ENCODE data around the gene IQUB.

IQUB gene

GRCh38 chr7:123557398-123558288 is 23.2 kb upstream of the IQUB start, which contains the start of gene NDUFA5 (continued):
- peak; percentile 69 for TF ChIP-seq ZNF76 (tag by site-specific recombination; IDR thresholded peaks at IDR 0.05; ENCODE audit: borderline replicate concordance, low read depth)
- TF ChIP-seq, protein P1, sequence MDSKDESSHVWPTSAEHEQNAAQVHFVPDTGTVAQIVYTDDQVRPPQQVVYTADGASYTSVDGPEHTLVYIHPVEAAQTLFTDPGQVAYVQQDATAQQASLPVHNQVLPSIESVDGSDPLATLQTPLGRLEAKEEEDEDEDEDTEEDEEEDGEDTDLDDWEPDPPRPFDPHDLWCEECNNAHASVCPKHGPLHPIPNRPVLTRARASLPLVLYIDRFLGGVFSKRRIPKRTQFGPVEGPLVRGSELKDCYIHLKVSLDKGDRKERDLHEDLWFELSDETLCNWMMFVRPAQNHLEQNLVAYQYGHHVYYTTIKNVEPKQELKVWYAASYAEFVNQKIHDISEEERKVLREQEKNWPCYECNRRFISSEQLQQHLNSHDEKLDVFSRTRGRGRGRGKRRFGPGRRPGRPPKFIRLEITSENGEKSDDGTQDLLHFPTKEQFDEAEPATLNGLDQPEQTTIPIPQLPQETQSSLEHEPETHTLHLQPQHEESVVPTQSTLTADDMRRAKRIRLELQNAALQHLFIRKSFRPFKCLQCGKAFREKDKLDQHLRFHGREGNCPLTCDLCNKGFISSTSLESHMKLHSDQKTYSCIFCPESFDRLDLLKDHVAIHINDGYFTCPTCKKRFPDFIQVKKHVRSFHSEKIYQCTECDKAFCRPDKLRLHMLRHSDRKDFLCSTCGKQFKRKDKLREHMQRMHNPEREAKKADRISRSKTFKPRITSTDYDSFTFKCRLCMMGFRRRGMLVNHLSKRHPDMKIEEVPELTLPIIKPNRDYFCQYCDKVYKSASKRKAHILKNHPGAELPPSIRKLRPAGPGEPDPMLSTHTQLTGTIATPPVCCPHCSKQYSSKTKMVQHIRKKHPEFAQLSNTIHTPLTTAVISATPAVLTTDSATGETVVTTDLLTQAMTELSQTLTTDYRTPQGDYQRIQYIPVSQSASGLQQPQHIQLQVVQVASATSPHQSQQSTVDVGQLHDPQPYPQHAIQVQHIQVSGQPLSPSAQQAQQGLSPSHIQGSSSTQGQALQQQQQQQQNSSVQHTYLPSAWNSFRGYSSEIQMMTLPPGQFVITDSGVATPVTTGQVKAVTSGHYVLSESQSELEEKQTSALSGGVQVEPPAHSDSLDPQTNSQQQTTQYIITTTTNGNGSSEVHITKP (tag by site-specific recombination; IDR thresholded peaks at IDR 0.05) = no peak
- peak; percentile 69 for TF ChIP-seq INSM2 (tag by site-specific recombination; IDR thresholded peaks at IDR 0.05)
- peak; percentile 50 for TF ChIP-seq PRDM1 (tag by site-specific recombination; IDR thresholded peaks at IDR 0.05)
- no peak for TF ChIP-seq ZNF558 (tag by site-specific recombination; IDR thresholded peaks at IDR 0.05)
- 0 out of 2 replicates have a peak, but pooled peaks have one; percentile 8 for TF ChIP-seq ZEB2 (tag by site-specific recombination; IDR thresholded peaks at IDR 0.05)
- peak; percentile 69; the same call in 1 of the 2 replicates for TF ChIP-seq SP7 (tag by site-specific recombination; IDR thresholded peaks at IDR 0.05)
- TF ChIP-seq, protein P2, sequence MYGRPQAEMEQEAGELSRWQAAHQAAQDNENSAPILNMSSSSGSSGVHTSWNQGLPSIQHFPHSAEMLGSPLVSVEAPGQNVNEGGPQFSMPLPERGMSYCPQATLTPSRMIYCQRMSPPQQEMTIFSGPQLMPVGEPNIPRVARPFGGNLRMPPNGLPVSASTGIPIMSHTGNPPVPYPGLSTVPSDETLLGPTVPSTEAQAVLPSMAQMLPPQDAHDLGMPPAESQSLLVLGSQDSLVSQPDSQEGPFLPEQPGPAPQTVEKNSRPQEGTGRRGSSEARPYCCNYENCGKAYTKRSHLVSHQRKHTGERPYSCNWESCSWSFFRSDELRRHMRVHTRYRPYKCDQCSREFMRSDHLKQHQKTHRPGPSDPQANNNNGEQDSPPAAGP (tag by site-specific recombination; IDR thresholded peaks at IDR 0.05) = peak; percentile 70
- TF ChIP-seq ZNF335 (tag by site-specific recombination; conservative IDR thresholded peaks at IDR 0.05) = peak; percentile 65
- 0 out of 2 replicates have a peak, but pooled peaks have one; percentile 1 for TF ChIP-seq ZFP69B (tag by site-specific recombination; IDR thresholded peaks at IDR 0.05)
- TF ChIP-seq, protein P3, sequence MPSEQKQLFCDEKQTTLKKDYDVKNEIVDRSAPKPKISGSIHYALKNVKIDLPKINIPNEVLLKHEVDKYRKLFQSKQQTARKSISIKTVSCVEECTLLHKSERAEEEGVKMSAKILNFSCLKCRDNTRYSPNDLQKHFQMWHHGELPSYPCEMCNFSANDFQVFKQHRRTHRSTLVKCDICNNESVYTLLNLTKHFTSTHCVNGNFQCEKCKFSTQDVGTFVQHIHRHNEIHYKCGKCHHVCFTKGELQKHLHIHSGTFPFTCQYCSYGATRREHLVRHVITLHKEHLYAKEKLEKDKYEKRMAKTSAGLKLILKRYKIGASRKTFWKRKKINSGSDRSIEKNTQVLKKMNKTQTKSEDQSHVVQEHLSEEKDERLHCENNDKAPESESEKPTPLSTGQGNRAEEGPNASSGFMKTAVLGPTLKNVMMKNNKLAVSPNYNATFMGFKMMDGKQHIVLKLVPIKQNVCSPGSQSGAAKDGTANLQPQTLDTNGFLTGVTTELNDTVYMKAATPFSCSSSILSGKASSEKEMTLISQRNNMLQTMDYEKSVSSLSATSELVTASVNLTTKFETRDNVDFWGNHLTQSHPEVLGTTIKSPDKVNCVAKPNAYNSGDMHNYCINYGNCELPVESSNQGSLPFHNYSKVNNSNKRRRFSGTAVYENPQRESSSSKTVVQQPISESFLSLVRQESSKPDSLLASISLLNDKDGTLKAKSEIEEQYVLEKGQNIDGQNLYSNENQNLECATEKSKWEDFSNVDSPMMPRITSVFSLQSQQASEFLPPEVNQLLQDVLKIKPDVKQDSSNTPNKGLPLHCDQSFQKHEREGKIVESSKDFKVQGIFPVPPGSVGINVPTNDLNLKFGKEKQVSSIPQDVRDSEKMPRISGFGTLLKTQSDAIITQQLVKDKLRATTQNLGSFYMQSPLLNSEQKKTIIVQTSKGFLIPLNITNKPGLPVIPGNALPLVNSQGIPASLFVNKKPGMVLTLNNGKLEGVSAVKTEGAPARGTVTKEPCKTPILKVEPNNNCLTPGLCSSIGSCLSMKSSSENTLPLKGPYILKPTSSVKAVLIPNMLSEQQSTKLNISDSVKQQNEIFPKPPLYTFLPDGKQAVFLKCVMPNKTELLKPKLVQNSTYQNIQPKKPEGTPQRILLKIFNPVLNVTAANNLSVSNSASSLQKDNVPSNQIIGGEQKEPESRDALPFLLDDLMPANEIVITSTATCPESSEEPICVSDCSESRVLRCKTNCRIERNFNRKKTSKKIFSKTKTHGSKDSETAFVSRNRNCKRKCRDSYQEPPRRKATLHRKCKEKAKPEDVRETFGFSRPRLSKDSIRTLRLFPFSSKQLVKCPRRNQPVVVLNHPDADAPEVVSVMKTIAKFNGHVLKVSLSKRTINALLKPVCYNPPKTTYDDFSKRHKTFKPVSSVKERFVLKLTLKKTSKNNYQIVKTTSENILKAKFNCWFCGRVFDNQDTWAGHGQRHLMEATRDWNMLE (tag by site-specific recombination; conservative IDR thresholded peaks at IDR 0.05; ENCODE audit: low read depth) = peak; percentile 45
- TF ChIP-seq, protein P4, sequence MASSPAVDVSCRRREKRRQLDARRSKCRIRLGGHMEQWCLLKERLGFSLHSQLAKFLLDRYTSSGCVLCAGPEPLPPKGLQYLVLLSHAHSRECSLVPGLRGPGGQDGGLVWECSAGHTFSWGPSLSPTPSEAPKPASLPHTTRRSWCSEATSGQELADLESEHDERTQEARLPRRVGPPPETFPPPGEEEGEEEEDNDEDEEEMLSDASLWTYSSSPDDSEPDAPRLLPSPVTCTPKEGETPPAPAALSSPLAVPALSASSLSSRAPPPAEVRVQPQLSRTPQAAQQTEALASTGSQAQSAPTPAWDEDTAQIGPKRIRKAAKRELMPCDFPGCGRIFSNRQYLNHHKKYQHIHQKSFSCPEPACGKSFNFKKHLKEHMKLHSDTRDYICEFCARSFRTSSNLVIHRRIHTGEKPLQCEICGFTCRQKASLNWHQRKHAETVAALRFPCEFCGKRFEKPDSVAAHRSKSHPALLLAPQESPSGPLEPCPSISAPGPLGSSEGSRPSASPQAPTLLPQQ (tag by site-specific recombination; IDR thresholded peaks at IDR 0.05) = 0 out of 2 replicates have a peak, but pooled peaks have one; percentile 52
- TF ChIP-seq ZNF629 (tag by site-specific recombination; IDR thresholded peaks at IDR 0.05) = peak; percentile 94
- TF ChIP-seq ZNF10 (tag by site-specific recombination; IDR thresholded peaks at IDR 0.05) = peak; percentile 96
- TF ChIP-seq ZSCAN30 (tag by site-specific recombination; IDR thresholded peaks at IDR 0.05) = 0 out of 2 replicates have a peak, but pooled peaks have one; percentile 23
- no peak for TF ChIP-seq TSHZ1 (tag by site-specific recombination; IDR thresholded peaks at IDR 0.05; ENCODE audit: borderline replicate concordance)

All from HEK293 (cell line).